ENCODE measurements around the gene DENND4A.

The DENND4A gene

GRCh38 chr15:65659502-65660052 lies 132.5 kb downstream of the DENND4A start:
- no peak for DNase-seq

- DNase-seq: no peak
Measured at GRCh38 chr15:65655457-65655856, 136.6 kb downstream of the DENND4A start.

GRCh38 chr15:65655026-65655425 lies 137.1 kb downstream of the DENND4A start:
- no peak for DNase-seq

GRCh38 chr15:65653801-65654521 lies 138.1 kb downstream of the DENND4A start:
- no peak for DNase-seq

GRCh38 chr15:65653341-65653740 lies 138.8 kb downstream of the DENND4A start:
- no peak for DNase-seq

- no peak for DNase-seq
Measured at GRCh38 chr15:65651831-65652749, 140.0 kb downstream of the DENND4A start.

- no peak for DNase-seq
Measured at GRCh38 chr15:65651042-65651322, 141.1 kb downstream of the DENND4A start.

- no peak for DNase-seq
Measured at GRCh38 chr15:65650312-65651041, 141.6 kb downstream of the DENND4A start.

GRCh38 chr15:65646486-65646885 lies 145.6 kb downstream of the DENND4A start:
- no peak for DNase-seq

GRCh38 chr15:65645392-65645791 lies 146.7 kb downstream of the DENND4A start:
- DNase-seq: no peak

- no peak for DNase-seq
Measured at GRCh38 chr15:65644282-65644681, 147.8 kb downstream of the DENND4A start.

- no peak for DNase-seq
Measured at GRCh38 chr15:65642594-65642993, 149.5 kb downstream of the DENND4A start.

- no peak for DNase-seq
Measured at GRCh38 chr15:65641768-65642475, 150.2 kb downstream of the DENND4A start.

- DNase-seq: no peak
Measured at GRCh38 chr15:65639509-65639908, 152.6 kb downstream of the DENND4A start.

- peak; percentile 57 to 78 for DNase-seq
Measured at GRCh38 chr15:65638681-65639089, 153.4 kb downstream of the DENND4A start.

GRCh38 chr15:65638109-65638508 lies 154.0 kb downstream of the DENND4A start:
- DNase-seq: no peak

GRCh38 chr15:65634356-65634755 lies 157.7 kb downstream of the DENND4A start:
- DNase-seq: peak; percentile 45 to 76

- no peak for DNase-seq
Measured at GRCh38 chr15:65633752-65634151, 158.3 kb downstream of the DENND4A start.

- DNase-seq: no peak
Measured at GRCh38 chr15:65632780-65633375, 159.2 kb downstream of the DENND4A start.

- DNase-seq: no peak
Measured at GRCh38 chr15:65631503-65631902, 160.6 kb downstream of the DENND4A start.

GRCh38 chr15:65630760-65631159 lies 161.3 kb downstream of the DENND4A start:
- no peak for DNase-seq

GRCh38 chr15:65629548-65629947 lies 162.5 kb downstream of the DENND4A start:
- DNase-seq: no peak

Measured in inflammatory macrophage treated with lipopolysaccharide for 1 hour (primary cell).